Astrocyte (in vitro differentiated cells and primary cell): ENCODE results near the gene UNC79.

Experiments
- EZH2 ChIP-seq: IDR thresholded peaks from 2 replicates; pipeline ENCODE4 v1.6.1; 2012; ENCODE audit warnings: mild to moderate bottlenecking, low read length, inconsistent platforms; ENCODE audit not compliant: insufficient read depth
- TF ChIP-seq, protein P1 (sequence below): IDR thresholded peaks from 2 replicates; pipeline ENCODE4 v1.5.1; 2011; ENCODE audit warnings: low read depth, mild to moderate bottlenecking, inconsistent platforms, low read length, moderate library complexity; ENCODE audit not compliant: insufficient read depth

DNA sequence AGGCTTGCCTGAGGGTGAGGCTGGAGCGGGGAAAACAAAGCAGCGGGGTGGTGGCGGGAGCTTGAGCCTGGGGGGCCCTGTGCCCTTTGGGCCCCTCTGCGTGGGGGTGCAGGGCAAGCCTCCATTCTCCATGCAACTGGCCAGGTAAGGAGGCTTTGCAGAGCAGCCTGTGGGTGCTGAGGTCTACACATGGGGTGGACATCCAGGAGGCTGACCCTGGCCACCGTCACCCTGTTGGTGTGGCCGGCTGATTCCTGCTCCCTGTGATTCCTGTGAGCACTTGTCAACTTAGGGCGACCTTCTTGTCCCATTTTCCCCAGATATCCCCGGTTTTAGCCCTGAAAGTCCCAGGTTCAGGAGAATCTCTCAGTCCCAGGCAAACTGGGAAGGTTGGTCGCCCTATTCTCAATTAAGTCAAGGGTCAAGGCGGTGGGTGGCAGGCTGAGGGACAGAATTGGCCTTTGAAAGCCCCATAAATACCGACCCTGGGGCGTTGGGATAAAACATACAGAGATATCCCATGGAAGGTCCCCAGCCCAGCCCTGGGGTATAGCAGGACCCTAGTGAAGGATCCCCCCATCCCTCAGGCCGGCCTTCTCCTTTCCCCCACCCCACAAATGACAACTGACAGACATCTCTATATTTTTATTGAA lies 287.1 kb downstream of the UNC79 start:
- TF ChIP-seq, protein P1, sequence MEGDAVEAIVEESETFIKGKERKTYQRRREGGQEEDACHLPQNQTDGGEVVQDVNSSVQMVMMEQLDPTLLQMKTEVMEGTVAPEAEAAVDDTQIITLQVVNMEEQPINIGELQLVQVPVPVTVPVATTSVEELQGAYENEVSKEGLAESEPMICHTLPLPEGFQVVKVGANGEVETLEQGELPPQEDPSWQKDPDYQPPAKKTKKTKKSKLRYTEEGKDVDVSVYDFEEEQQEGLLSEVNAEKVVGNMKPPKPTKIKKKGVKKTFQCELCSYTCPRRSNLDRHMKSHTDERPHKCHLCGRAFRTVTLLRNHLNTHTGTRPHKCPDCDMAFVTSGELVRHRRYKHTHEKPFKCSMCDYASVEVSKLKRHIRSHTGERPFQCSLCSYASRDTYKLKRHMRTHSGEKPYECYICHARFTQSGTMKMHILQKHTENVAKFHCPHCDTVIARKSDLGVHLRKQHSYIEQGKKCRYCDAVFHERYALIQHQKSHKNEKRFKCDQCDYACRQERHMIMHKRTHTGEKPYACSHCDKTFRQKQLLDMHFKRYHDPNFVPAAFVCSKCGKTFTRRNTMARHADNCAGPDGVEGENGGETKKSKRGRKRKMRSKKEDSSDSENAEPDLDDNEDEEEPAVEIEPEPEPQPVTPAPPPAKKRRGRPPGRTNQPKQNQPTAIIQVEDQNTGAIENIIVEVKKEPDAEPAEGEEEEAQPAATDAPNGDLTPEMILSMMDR = no peak
- no peak for TF ChIP-seq EZH2
